ENCODE results near the gene INHBE. TPM values are rescaled to one million over a fixed set of nuclear protein-coding genes. Genes with fewer than 3 reads are reported as not detected.

Gene INHBE
- total RNA-seq, 1 donor from 2014 or later: 0.61 TPM

DNA sequence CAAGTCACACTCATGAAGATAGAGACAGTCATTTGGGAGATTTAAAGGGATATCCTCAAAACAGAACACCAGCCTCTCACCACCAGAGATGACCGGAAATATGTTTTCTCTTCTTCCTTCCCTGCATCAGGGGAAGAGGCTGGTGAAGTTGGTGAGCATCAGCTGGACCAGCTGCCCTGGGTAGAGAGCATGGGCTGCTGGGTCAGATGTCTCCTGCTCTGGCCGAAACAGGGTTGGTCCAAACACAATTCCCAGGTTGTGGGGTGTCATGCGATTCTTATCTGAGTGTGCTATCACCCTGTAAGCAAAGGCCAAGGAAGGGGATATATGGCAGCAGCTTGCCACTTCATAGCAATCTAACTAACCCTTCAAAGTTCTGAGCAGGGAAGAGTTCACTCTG is 17.3 kb downstream of the INHBE start:
- DNase-seq (ENCODE audit: low read depth, low spot score): no peak
- Mint-ChIP-seq H3K4me1 (peaks cover 4% of the 10 kb centered on the region), H3K27me3 (ENCODE audit: low read depth) (peaks cover 91% of the 10 kb centered on the region)

GRCh38 chr12:57473392-57473791 is 18.3 kb downstream of the INHBE start:
- Mint-ChIP-seq H3K36me3 (ENCODE audit: low read depth) (no peaks in the 10 kb centered on the region), H3K4me3 (no peak overlapping the region), H3K27ac (ENCODE audit: unreplicated experiment) (no peak overlapping the region), H3K4me1 (peaks cover 4% of the 10 kb centered on the region), H3K9me3 (no peaks in the 10 kb centered on the region), H3K27me3 (ENCODE audit: low read depth) (peaks cover 91% of the 10 kb centered on the region)
- no peak for TF ChIP-seq CTCF (conservative IDR thresholded peaks at IDR 0.05)
- DNase-seq (ENCODE audit: low read depth, low spot score): no peak

More for the DNA sequence above, 17.3 kb downstream of the INHBE start:
- no peak for TF ChIP-seq CTCF (conservative IDR thresholded peaks at IDR 0.05)
- Mint-ChIP-seq H3K9me3 (no peaks in the 10 kb centered on the region), H3K27ac (ENCODE audit: unreplicated experiment) (no peak overlapping the region), H3K4me3 (no peak overlapping the region), H3K36me3 (ENCODE audit: low read depth) (no peaks in the 10 kb centered on the region)

DNA sequence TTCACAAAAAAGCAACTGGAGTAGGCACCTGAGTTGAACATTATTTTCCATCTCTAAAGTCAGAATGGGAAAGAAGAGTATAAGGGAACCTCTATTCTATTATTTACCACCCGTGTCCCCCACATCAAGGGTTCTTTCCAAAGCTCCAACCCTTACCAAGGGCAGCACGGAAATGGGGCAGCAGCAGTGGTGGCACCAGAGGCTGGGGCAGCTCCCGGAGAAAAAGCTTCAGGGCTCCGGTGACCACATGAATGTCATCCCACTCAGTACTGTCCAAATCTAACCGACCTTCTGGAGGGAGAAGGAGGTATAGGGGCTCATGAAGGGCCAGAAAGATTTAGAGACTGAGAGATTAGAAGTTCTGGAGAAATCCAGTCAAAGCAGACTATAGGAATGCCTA is 18.8 kb downstream of the INHBE start:
- no peaks in the 10 kb centered on the region for H3K36me3 Mint-ChIP-seq (ENCODE audit: low read depth)
- H3K27ac Mint-ChIP-seq (ENCODE audit: unreplicated experiment): no peak overlapping the region
- H3K27me3 Mint-ChIP-seq (ENCODE audit: low read depth): peaks cover 92% of the 10 kb centered on the region
- no peak for TF ChIP-seq CTCF (conservative IDR thresholded peaks at IDR 0.05)
- no peak overlapping the region for H3K4me3 Mint-ChIP-seq
- DNase-seq (ENCODE audit: low read depth, low spot score): no peak
- peaks cover 4% of the 10 kb centered on the region for H3K4me1 Mint-ChIP-seq
- no peaks in the 10 kb centered on the region for H3K9me3 Mint-ChIP-seq

DNA sequence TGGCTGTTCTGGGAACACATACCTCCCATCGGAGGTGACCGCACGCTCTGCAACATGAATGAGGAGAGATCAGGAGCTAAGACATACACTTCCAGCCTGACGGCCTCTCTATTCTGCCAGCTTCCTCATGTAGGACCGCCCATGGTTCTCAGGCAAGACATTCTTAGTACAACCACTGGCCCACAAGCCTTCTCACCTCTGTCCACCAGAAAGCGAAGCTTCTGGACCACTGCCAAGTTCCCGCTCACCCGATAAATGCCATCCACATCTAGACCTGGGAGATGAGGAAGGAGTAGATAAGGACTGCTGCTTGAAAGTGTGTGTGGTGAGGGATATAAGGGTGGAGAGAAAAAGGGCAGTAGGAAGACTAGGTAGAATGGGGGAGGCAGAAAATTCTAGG is 19.3 kb downstream of the INHBE start:
- peaks cover 4% of the 10 kb centered on the region for H3K4me1 Mint-ChIP-seq
- no peaks in the 10 kb centered on the region for H3K36me3 Mint-ChIP-seq (ENCODE audit: low read depth)
- no peak for DNase-seq (ENCODE audit: low read depth, low spot score)
- H3K27me3 Mint-ChIP-seq (ENCODE audit: low read depth): peaks cover 94% of the 10 kb centered on the region
- no peak overlapping the region for H3K4me3 Mint-ChIP-seq
- H3K27ac Mint-ChIP-seq (ENCODE audit: unreplicated experiment): no peak overlapping the region
- TF ChIP-seq CTCF (conservative IDR thresholded peaks at IDR 0.05): no peak
- no peaks in the 10 kb centered on the region for H3K9me3 Mint-ChIP-seq

GRCh38 chr12:57474862-57475261 is 19.8 kb downstream of the INHBE start:
- H3K9me3 Mint-ChIP-seq: no peaks in the 10 kb centered on the region

More at GRCh38 chr12:57474862-57475261, 19.8 kb downstream of the INHBE start:
- DNase-seq (ENCODE audit: low read depth, low spot score): no peak
- peaks cover 94% of the 10 kb centered on the region for H3K27me3 Mint-ChIP-seq (ENCODE audit: low read depth)
- H3K27ac Mint-ChIP-seq (ENCODE audit: unreplicated experiment): no peak overlapping the region
- no peaks in the 10 kb centered on the region for H3K36me3 Mint-ChIP-seq (ENCODE audit: low read depth)
- no peak overlapping the region for H3K4me3 Mint-ChIP-seq
- no peak for TF ChIP-seq CTCF (conservative IDR thresholded peaks at IDR 0.05)
- peaks cover 4% of the 10 kb centered on the region for H3K4me1 Mint-ChIP-seq

Measured in neural crest cell (in vitro differentiated cells).